Transverse colon (tissue), 4 donors: ENCODE measurements around the gene BCAM. TPM values are rescaled to one million over a fixed set of nuclear protein-coding genes. Genes with fewer than 3 reads are reported as not detected.
"Not testable (repeated sequence)": the region's sequence is repeated elsewhere in the genome, so short reads cannot be mapped to it uniquely, and the experiment has no call there.

Experiments
- DNase-seq: peaks from one replicate; pipeline ENCODE4 v3.0.0-alpha.2; 2019
- H3K27ac ChIP-seq, 4 donors: fragments of 200-600 bp; sonication (generic); 2 replicates each; pipeline ENCODE4 v1.5.1; 2016 to 2018; ENCODE audit warnings: inconsistent platforms in 4 of 4
- H3K27me3 ChIP-seq: fragments of 200-600 bp; sonication (generic); 2 replicates; pipeline ENCODE4 v1.5.1; 2017; ENCODE audit warnings: inconsistent platforms
- H3K36me3 ChIP-seq, 4 donors: fragments of 200-600 bp; sonication (generic); 2 replicates each; pipeline ENCODE4 v1.5.1; 2017 to 2019; ENCODE audit warnings: inconsistent platforms in 4 of 4
- H3K4me1 ChIP-seq, 4 donors: fragments of 200-600 bp; sonication (generic); 2 replicates each; pipeline ENCODE4 v1.5.1; 2017 to 2020; ENCODE audit warnings: inconsistent platforms in 4 of 4
- H3K4me3 ChIP-seq, 4 donors: fragments of 200-600 bp; sonication (generic); 1 replicate in 1 of 4; 2 replicates in 3 of 4; pipeline versions ENCODE4 v1.5.1 to v1.6.1; 2017 to 2019; ENCODE audit warnings: inconsistent platforms in 4 of 4
- H3K9me3 ChIP-seq, 2 donors: fragments of 200-600 bp; sonication (generic); 2 replicates each; pipeline ENCODE4 v1.5.1; 2017 to 2019; ENCODE audit warnings: inconsistent platforms in 2 of 2
- CTCF ChIP-seq, 5 experiments: fragments of 200-600 bp in 3 of 5; fragments of 450-650 bp in 2 of 5; sonication (generic) in 3 of 5; IDR thresholded peaks; 1 replicate in 2 of 5; 2 replicates in 3 of 5; pipeline ENCODE4 v1.5.1; 2016 to 2017; ENCODE audit warnings: antibody characterized with exemption in 5 of 5, inconsistent platforms in 3 of 5, mild to moderate bottlenecking in 2 of 5, moderate library complexity in 1 of 5
- EP300 ChIP-seq: sonication (generic); formaldehyde crosslinking; IDR thresholded peaks from one replicate; pipeline ENCODE4 v1.6.1; 2017; ENCODE audit warnings: antibody characterized with exemption, low read depth
- POLR2A ChIP-seq: fragments of 450-650 bp; IDR thresholded peaks from one replicate; pipeline ENCODE4 v1.6.1; 2016; ENCODE audit warnings: antibody characterized with exemption, mild to moderate bottlenecking, moderate library complexity
- POLR2AphosphoS5 ChIP-seq, 3 donors: sonication (generic); formaldehyde crosslinking; IDR thresholded peaks; one replicate each; pipeline ENCODE4 v1.6.1; 2016; ENCODE audit warnings: antibody characterized with exemption in 3 of 3
- WGBS, 2 donors: methylation state at CpG; one replicate each; pipeline ENCODE4 v1.1.5; 2018; ENCODE audit warnings: low coverage in 1 of 2; 5-methylcytosine and 5-hydroxymethylcytosine counted together
- in situ Hi-C, 4 donors: fragments of 200-750 bp; cut with MboI; loops; one replicate each; pipeline versions ENCODE4 v1.15.0 to v1.15.1; 2017; ENCODE audit warnings: low sequenced_read_pairs in 3 of 4, low pct_ligation_motif_present in 1 of 4, low pct_unique_long_range_greater_than_20kb in 1 of 4
- intact Hi-C: fragments of 100-400 bp; cut with DNase I; formaldehyde crosslinking; loops from one replicate; pipeline ENCODE4 v1.15.1; 2023; ENCODE audit warnings: low total_unique reads
- total RNA-seq, 4 donors: library from RNA; depleted of rRNA; stranded (reverse); fragments of >200 nt; gene quantifications; one replicate each; pipeline ENCODE4 v1.1.0, GENCODE V29; 2016

Gene BCAM
- total RNA-seq, 4 donors from 2014 or later: 7.9 to 95.1 (median 23.1) TPM

DNA sequence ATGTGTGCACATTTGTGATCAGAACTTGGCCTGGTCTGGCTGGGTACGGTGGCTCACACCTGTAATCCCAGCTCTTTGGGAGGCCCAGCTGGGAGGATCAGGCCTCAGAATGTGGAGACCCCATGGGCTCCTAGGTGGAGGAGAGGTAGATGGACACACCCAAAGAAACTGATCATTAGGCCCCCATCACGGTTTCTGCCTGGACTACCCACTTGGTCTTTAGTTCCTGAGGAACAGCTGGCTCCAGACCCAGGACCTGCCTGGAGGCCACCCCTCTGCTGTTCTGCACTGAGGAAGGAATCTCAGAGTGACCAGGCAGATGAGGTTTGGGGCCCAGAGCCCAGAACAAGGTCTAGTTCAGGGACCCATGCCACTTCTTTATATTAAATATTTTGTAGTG is 29.8 kb upstream of the BCAM start:
- H3K27ac ChIP-seq: peak overlapping the region; percentile 44 to 83 (median 67)
- H3K9me3 ChIP-seq: no peaks in the 10 kb centered on the region
- peaks cover 0 to 67% (median 27%) of the 10 kb centered on the region in 4 donors for H3K4me1 ChIP-seq
- DNase-seq: no peak
- in situ Hi-C loops (loop anchor here in 1 of 4 donors (25.0 kb wide), 1 partner anchor 192 kb away; no protein-coding TSS in a partner anchor), intact Hi-C loops (no loop called here)
- H3K4me3 ChIP-seq: peak overlapping the region in 1 of 4 donors; percentile 36
- H3K27me3 ChIP-seq: peaks cover 8% of the 10 kb centered on the region
- 82% methylated on average over 2 of the region's 2 CpGs; no CpG with 5 or more reads in 1 of the 2 donors for WGBS, 2 donors
- H3K36me3 ChIP-seq: no peaks in the 10 kb centered on the region
- TF ChIP-seq CTCF (IDR thresholded peaks at IDR 0.05): no peak
- TF ChIP-seq EP300: no peak
- TF ChIP-seq POLR2A: no peak
- no peak for TF ChIP-seq POLR2AphosphoS5 (IDR thresholded peaks at IDR 0.05)

DNA sequence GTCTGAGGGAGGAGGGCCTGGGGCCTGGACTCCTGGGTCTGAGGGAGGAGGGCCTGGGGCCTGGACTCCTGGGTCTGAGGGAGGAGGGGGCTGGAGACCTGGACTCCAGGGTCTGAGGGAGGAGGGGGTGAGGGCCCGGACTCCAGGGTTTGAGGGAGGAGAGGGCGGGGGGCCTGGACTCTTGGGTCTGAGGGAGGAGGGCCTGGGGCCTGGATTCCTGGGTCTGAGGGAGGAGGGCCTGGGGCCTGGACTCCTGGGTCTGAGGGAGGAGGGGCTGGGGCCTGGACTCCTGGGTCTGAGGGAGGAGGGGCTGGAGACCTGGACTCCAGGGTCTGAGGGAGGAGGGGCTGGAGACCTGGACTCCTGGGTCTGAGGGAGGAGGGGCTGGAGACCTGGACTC is 27.2 kb upstream of the BCAM start:
- H3K4me3 ChIP-seq, intact Hi-C loops, H3K27ac ChIP-seq, H3K36me3 ChIP-seq, DNase-seq, H3K27me3 ChIP-seq, H3K9me3 ChIP-seq: not testable (repeated sequence)
- WGBS, 2 donors: 61% methylated on average over 2 of the region's 2 CpGs; no CpG with 5 or more reads in 1 of the 2 donors
- peaks cover 0 to 56% (median 15%) of the 10 kb centered on the region in 4 donors for H3K4me1 ChIP-seq
- in situ Hi-C loops: loop anchor here in 1 of 4 donors (25.0 kb wide), 1 partner anchor 194 kb away; no protein-coding TSS in a partner anchor

GRCh38 chr19:44782729-44783128 is 26.2 kb upstream of the BCAM start:
- 86 to 87% methylated on average over 3 to 5 of the region's 5 CpGs for WGBS, 2 donors
- no peak for TF ChIP-seq EP300
- TF ChIP-seq CTCF (IDR thresholded peaks at IDR 0.05): no peak
- TF ChIP-seq POLR2AphosphoS5 (IDR thresholded peaks at IDR 0.05): no peak
- no peak for TF ChIP-seq POLR2A

GRCh38 chr19:44783545-44783944 is 25.4 kb upstream of the BCAM start:
- H3K27me3 ChIP-seq: no peaks in the 10 kb centered on the region
- no peak overlapping the region for H3K4me3 ChIP-seq
- H3K4me1 ChIP-seq: peaks cover 0 to 41% (median 7%) of the 10 kb centered on the region in 4 donors
- DNase-seq: no peak
- H3K36me3 ChIP-seq: peaks cover 0 to 7% (median 0%) of the 10 kb centered on the region in 4 donors
- H3K9me3 ChIP-seq: no peaks in the 10 kb centered on the region
- intact Hi-C loops (no loop called here), in situ Hi-C loops (loop anchor here in 1 of 4 donors (25.0 kb wide), 1 partner anchor 196 kb away; no protein-coding TSS in a partner anchor)
- no peak overlapping the region for H3K27ac ChIP-seq
- TF ChIP-seq EP300: no peak
- TF ChIP-seq POLR2A: no peak
- no peak for TF ChIP-seq CTCF (IDR thresholded peaks at IDR 0.05)
- TF ChIP-seq POLR2AphosphoS5 (IDR thresholded peaks at IDR 0.05): no peak
- WGBS, 2 donors: 91 to 96% methylated on average over 3 to 4 of the region's 4 CpGs

More at GRCh38 chr19:44782729-44783128, 26.2 kb upstream of the BCAM start:
- intact Hi-C loops: no loop called here
- Histone ChIP-seq H3K36me3 (peaks cover 0 to 7% (median 0%) of the 10 kb centered on the region in 4 donors), H3K4me3 (no peak overlapping the region), H3K4me1 (peaks cover 0 to 45% (median 8%) of the 10 kb centered on the region in 4 donors), H3K9me3 (no peaks in the 10 kb centered on the region), H3K27me3 (peaks cover 4% of the 10 kb centered on the region), H3K27ac (no peak overlapping the region)
- no peak for DNase-seq
- in situ Hi-C loops: loop anchor here in 1 of 4 donors (25.0 kb wide), 1 partner anchor 195 kb away; no protein-coding TSS in a partner anchor
